ENCODE measurements around the gene CCDC60. TPM values are rescaled to one million over a fixed set of nuclear protein-coding genes. Genes with fewer than 3 reads are reported as not detected.
A peak's percentile ranks its signal among the peaks of the same experiment; 100 is the strongest.

Gene CCDC60
- total and polyA plus RNA-seq, 2 donors from 2014 or later: not detected

- H3K36me3 ChIP-seq (ENCODE audit: control insufficient read depth in 2 of 3, insufficient read depth in 3 of 3, low read length in 3 of 3): no peaks in the 10 kb centered on the region
- TF ChIP-seq, protein P1, sequence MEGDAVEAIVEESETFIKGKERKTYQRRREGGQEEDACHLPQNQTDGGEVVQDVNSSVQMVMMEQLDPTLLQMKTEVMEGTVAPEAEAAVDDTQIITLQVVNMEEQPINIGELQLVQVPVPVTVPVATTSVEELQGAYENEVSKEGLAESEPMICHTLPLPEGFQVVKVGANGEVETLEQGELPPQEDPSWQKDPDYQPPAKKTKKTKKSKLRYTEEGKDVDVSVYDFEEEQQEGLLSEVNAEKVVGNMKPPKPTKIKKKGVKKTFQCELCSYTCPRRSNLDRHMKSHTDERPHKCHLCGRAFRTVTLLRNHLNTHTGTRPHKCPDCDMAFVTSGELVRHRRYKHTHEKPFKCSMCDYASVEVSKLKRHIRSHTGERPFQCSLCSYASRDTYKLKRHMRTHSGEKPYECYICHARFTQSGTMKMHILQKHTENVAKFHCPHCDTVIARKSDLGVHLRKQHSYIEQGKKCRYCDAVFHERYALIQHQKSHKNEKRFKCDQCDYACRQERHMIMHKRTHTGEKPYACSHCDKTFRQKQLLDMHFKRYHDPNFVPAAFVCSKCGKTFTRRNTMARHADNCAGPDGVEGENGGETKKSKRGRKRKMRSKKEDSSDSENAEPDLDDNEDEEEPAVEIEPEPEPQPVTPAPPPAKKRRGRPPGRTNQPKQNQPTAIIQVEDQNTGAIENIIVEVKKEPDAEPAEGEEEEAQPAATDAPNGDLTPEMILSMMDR (IDR thresholded peaks at IDR 0.05; ENCODE audit: borderline replicate concordance, extremely low read depth, insufficient read depth): no peak
- intact Hi-C loops (cut with DNase I): no loop called here
- DNase-seq (no peak), FAIRE-seq (no peak)
- peaks cover 0 to 2% (median 0%) of the 10 kb centered on the region in 3 donors for H3K9me3 ChIP-seq (ENCODE audit: control insufficient read depth in 2 of 3, insufficient read depth in 1 of 3, low read length in 3 of 3)
- H3K9ac ChIP-seq (ENCODE audit: low read length in 3 of 3): no peak overlapping the region
- H3K4me3 ChIP-seq (ENCODE audit: low read length in 3 of 3): no peak overlapping the region
- no peaks in the 10 kb centered on the region for H3K4me1 ChIP-seq (ENCODE audit: control insufficient read depth in 2 of 3, insufficient read depth in 2 of 3, low read depth in 1 of 3, low read length in 3 of 3)
- H3K27me3 ChIP-seq (ENCODE audit: control insufficient read depth, insufficient read depth, low read length): no peaks in the 10 kb centered on the region
- H3K27ac ChIP-seq (ENCODE audit: low read depth in 2 of 2, low read length in 2 of 2): no peak overlapping the region
Observed at GRCh38 chr12:119314290-119314689, 20.2 kb upstream of the CCDC60 start.

DNA sequence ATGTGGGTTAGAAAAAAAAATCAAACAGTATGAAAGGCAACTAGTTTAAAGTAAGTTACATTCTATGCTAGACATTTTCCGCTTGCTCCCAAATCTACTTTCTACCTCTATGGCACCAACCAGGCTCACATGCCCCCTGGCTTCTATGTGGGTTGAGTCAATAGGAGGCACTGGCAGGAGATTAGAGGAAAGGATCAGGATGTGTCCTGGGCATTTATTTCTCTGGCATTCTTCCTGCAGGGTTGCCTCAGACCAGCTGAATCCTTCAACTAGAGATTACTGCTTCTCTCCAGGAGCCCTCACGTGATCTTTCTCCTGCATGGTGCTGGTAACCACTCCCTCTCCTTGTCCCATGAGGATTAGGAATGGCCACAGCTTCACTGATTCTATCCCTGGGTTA is 14.9 kb upstream of the CCDC60 start:
- Histone ChIP-seq H3K4me3 (ENCODE audit: low read length in 3 of 3) (no peak overlapping the region), H3K9ac (ENCODE audit: low read length in 3 of 3) (no peak overlapping the region), H3K27me3 (ENCODE audit: control insufficient read depth, insufficient read depth, low read length) (no peaks in the 10 kb centered on the region), H3K4me1 (ENCODE audit: control insufficient read depth in 2 of 3, insufficient read depth in 2 of 3, low read depth in 1 of 3, low read length in 3 of 3) (no peaks in the 10 kb centered on the region), H3K36me3 (ENCODE audit: control insufficient read depth in 2 of 3, insufficient read depth in 3 of 3, low read length in 3 of 3) (no peaks in the 10 kb centered on the region), H3K27ac (ENCODE audit: low read depth in 2 of 2, low read length in 2 of 2) (no peak overlapping the region), H3K9me3 (ENCODE audit: control insufficient read depth in 2 of 3, insufficient read depth in 1 of 3, low read length in 3 of 3) (peaks cover 0 to 2% (median 0%) of the 10 kb centered on the region in 3 donors)
- TF ChIP-seq, protein P1 (IDR thresholded peaks at IDR 0.05; ENCODE audit: borderline replicate concordance, extremely low read depth, insufficient read depth): no peak
- FAIRE-seq (no peak), DNase-seq (no peak)
- intact Hi-C loops (cut with DNase I): no loop called here

GRCh38 chr12:119320678-119321077 is 13.9 kb upstream of the CCDC60 start:
- H3K9me3 ChIP-seq (ENCODE audit: control insufficient read depth in 2 of 3, insufficient read depth in 1 of 3, low read length in 3 of 3): no peaks in the 10 kb centered on the region
- no peaks in the 10 kb centered on the region for H3K36me3 ChIP-seq (ENCODE audit: control insufficient read depth in 2 of 3, insufficient read depth in 3 of 3, low read length in 3 of 3)
- TF ChIP-seq, protein P1 (IDR thresholded peaks at IDR 0.05; ENCODE audit: borderline replicate concordance, extremely low read depth, insufficient read depth): no peak
- DNase-seq: no peak
- no peak for FAIRE-seq
- H3K4me1 ChIP-seq (ENCODE audit: control insufficient read depth in 2 of 3, insufficient read depth in 2 of 3, low read depth in 1 of 3, low read length in 3 of 3): no peaks in the 10 kb centered on the region
- no peak overlapping the region for H3K9ac ChIP-seq (ENCODE audit: low read length in 3 of 3)
- H3K4me3 ChIP-seq (ENCODE audit: low read length in 3 of 3): no peak overlapping the region
- no peaks in the 10 kb centered on the region for H3K27me3 ChIP-seq (ENCODE audit: control insufficient read depth, insufficient read depth, low read length)
- H3K27ac ChIP-seq (ENCODE audit: low read depth in 2 of 2, low read length in 2 of 2): no peak overlapping the region
- intact Hi-C loops (cut with DNase I): no loop called here

DNA sequence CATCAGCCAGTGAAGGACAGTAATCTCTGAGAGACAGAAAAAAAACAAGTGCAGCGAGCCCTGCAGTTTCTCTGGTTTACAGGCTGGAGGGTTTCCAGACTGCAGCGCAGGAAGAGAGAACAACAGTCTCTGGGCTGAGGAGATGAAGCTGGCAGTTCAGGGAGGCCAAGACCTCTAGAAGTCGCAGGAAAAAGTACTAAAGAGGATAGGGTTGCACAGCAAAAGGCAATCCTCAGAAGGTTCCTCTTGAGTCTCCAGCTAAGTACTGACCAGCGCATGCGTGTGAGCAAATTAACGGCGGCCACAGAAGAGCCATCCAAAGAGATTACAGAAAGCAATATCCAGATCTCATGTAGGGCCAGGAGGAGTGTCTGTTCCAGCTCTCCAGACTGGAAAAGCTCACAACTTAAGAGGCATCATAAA is 12.2 kb upstream of the CCDC60 start:
- Histone ChIP-seq H3K9me3 (ENCODE audit: control insufficient read depth in 2 of 3, insufficient read depth in 1 of 3, low read length in 3 of 3) (no peaks in the 10 kb centered on the region), H3K4me1 (ENCODE audit: control insufficient read depth in 2 of 3, insufficient read depth in 2 of 3, low read depth in 1 of 3, low read length in 3 of 3) (no peaks in the 10 kb centered on the region), H3K27me3 (ENCODE audit: control insufficient read depth, insufficient read depth, low read length) (no peaks in the 10 kb centered on the region), H3K9ac (ENCODE audit: low read length in 3 of 3) (no peak overlapping the region), H3K27ac (ENCODE audit: low read depth in 2 of 2, low read length in 2 of 2) (no peak overlapping the region), H3K4me3 (ENCODE audit: low read length in 3 of 3) (no peak overlapping the region), H3K36me3 (ENCODE audit: control insufficient read depth in 2 of 3, insufficient read depth in 3 of 3, low read length in 3 of 3) (no peaks in the 10 kb centered on the region)
- no peak for FAIRE-seq
- TF ChIP-seq, protein P1 (IDR thresholded peaks at IDR 0.05; ENCODE audit: borderline replicate concordance, extremely low read depth, insufficient read depth): no peak
- peak in 1 of 5 donors; percentile 9 for DNase-seq
- intact Hi-C loops (cut with DNase I): no loop called here

Data from kidney (tissue), 14 donors.